ENCODE data around the gene TUBB4A. TPM values are rescaled to one million over a fixed set of nuclear protein-coding genes. Genes with fewer than 3 reads are reported as not detected.
A peak's percentile ranks its signal among the peaks of the same experiment; 100 is the strongest.
"Not testable (repeated sequence)": the region's sequence is repeated elsewhere in the genome, so short reads cannot be mapped to it uniquely, and the experiment has no call there.

TUBB4A gene
- total and polyA plus RNA-seq, 10 of the 15 experiments (the other 5 are each of a cell fraction or from before 2014, with no cell fraction given): 0.29 to 22.4 (median 3.8) TPM

- 75% methylated on average over 3 of the region's 3 CpGs for WGBS (ENCODE audit: insufficient coverage, insufficient replicate concordance, low lambda C conversion rate, missing lambda C conversion rate)
- intact Hi-C loops (cut with micrococcal nuclease; ENCODE audit: unreplicated experiment) (loop anchor here (5.0 kb wide), 1 partner anchor 41 kb away; the partner anchor contains the start of gene CD70), in situ Hi-C loops (cut with MboI) (no loop called here)
- SMC1A ChIA-PET (ENCODE audit: uncharacterized antibody, unreplicated experiment): interaction anchor here (0.9 to 1.9 kb wide), 3 partner anchors 11 to 83 kb away, joined by 3 to 5 read pairs (median 4); no protein-coding TSS in a partner anchor
- Histone ChIP-seq H3K27ac (ENCODE audit: control insufficient read depth, insufficient read depth) (no peak overlapping the region), H3K9ac (ENCODE audit: control insufficient read depth, insufficient read depth, low read length) (no peak overlapping the region), H3K27me3 (replicated peaks in 1 of 2; ENCODE audit: control insufficient read depth in 2 of 2, insufficient read depth in 2 of 2, low read length in 1 of 2) (no peaks in the 10 kb centered on the region), H3K36me3 (ENCODE audit: control insufficient read depth in 2 of 2, insufficient read depth in 2 of 2, low read length in 1 of 2) (no peaks in the 10 kb centered on the region), H4K20me1 (ENCODE audit: control insufficient read depth, insufficient read depth) (no peaks in the 10 kb centered on the region), H3K4me2 (ENCODE audit: control insufficient read depth, insufficient read depth) (no peak overlapping the region), H3K4me3 (no peak overlapping the region), H3K4me1 (ENCODE audit: control insufficient read depth, insufficient read depth, low read length) (peaks cover 28% of the 10 kb centered on the region), H3K9me3 (replicated peaks; ENCODE audit: control insufficient read depth, insufficient read depth, low read length) (peaks cover 14% of the 10 kb centered on the region; the same call in 2 of the 3 replicates), H2AFZ (ENCODE audit: control insufficient read depth, low read depth, low read length) (no peak overlapping the region), H3K79me2 (ENCODE audit: control insufficient read depth, insufficient read depth, low read length) (no peaks in the 10 kb centered on the region)
- POLR2A ChIA-PET: interaction anchor here (0.6 to 2.5 kb wide), 5 partner anchors 9 to 79 kb away, joined by 3 to 15 read pairs (median 6); no protein-coding TSS in a partner anchor
- RAD21 ChIA-PET (ENCODE audit: unreplicated experiment): interaction anchor here (0.7 to 1.4 kb wide), 6 partner anchors 15 to 91 kb away, joined by 3 to 4 read pairs (median 4); no protein-coding TSS in a partner anchor
- BruUV-seq (replicated peaks): no TSS peak
- TF ChIP-seq MXI1 (IDR thresholded peaks at IDR 0.05; ENCODE audit: low read depth, low read length) (no peak), NFYA (IDR thresholded peaks at IDR 0.05; ENCODE audit: borderline replicate concordance, low read depth, low read length) (no peak), CBX5 (IDR thresholded peaks at IDR 0.05; ENCODE audit: low read depth) (0 out of 2 replicates have a peak, but pooled peaks have one; percentile 2)
- DNase-seq (ENCODE audit: low read depth, low spot score) (no peak), FAIRE-seq (no peak), ATAC-seq (no peak)
- CTCF ChIA-PET: interaction anchor here (0.7 to 2.8 kb wide), 5 partner anchors 13 to 218 kb away, joined by 3 to 8 read pairs (median 4); no protein-coding TSS in a partner anchor
Observed at GRCh38 chr19:6551091-6551490, 49.0 kb upstream of the TUBB4A start.

GRCh38 chr19:6550679-6551078, 48.6 kb upstream of the TUBB4A start:
- H3K27ac ChIP-seq (ENCODE audit: control insufficient read depth, insufficient read depth); H2AFZ ChIP-seq (ENCODE audit: control insufficient read depth, low read depth, low read length); H3K79me2 ChIP-seq (ENCODE audit: control insufficient read depth, insufficient read depth, low read length); H3K4me3 ChIP-seq; DNase-seq (ENCODE audit: low read depth, low spot score); H3K36me3 ChIP-seq (ENCODE audit: control insufficient read depth in 2 of 2, insufficient read depth in 2 of 2, low read length in 1 of 2); H3K4me2 ChIP-seq (ENCODE audit: control insufficient read depth, insufficient read depth); H3K9ac ChIP-seq (ENCODE audit: control insufficient read depth, insufficient read depth, low read length); H3K27me3 ChIP-seq (replicated peaks in 1 of 2; ENCODE audit: control insufficient read depth in 2 of 2, insufficient read depth in 2 of 2, low read length in 1 of 2); FAIRE-seq; ATAC-seq; BruUV-seq (replicated peaks); H4K20me1 ChIP-seq (ENCODE audit: control insufficient read depth, insufficient read depth); in situ Hi-C loops (cut with MboI): not testable (repeated sequence)
- Histone ChIP-seq H3K9me3 (replicated peaks; ENCODE audit: control insufficient read depth, insufficient read depth, low read length) (peaks cover 14% of the 10 kb centered on the region; the same call in 2 of the 3 replicates), H3K4me1 (ENCODE audit: control insufficient read depth, insufficient read depth, low read length) (peaks cover 24% of the 10 kb centered on the region)
- RAD21 ChIA-PET (ENCODE audit: unreplicated experiment): interaction anchor here (0.7 to 1.5 kb wide), 5 partner anchors 11 to 91 kb away, joined by 3 to 4 read pairs (median 4); no protein-coding TSS in a partner anchor
- CTCF ChIA-PET: interaction anchor here (0.7 to 2.8 kb wide), 6 partner anchors 13 to 80 kb away, joined by 3 to 8 read pairs (median 4); no protein-coding TSS in a partner anchor
- intact Hi-C loops (cut with micrococcal nuclease; ENCODE audit: unreplicated experiment): loop anchor here (5.0 kb wide), 1 partner anchor 42 kb away; the partner anchor contains the start of gene CD70
- SMC1A ChIA-PET (ENCODE audit: uncharacterized antibody, unreplicated experiment): interaction anchor here (0.9 to 1.9 kb wide), 3 partner anchors 11 to 83 kb away, joined by 3 to 5 read pairs (median 4); no protein-coding TSS in a partner anchor
- POLR2A ChIA-PET: interaction anchor here (0.5 to 2.3 kb wide), 7 partner anchors 9 to 846 kb away, joined by 3 to 15 read pairs (median 5); partner anchors contain the start of gene SH2D3A
- 89% methylated on average over 5 of the region's 6 CpGs for WGBS (ENCODE audit: insufficient coverage, insufficient replicate concordance, low lambda C conversion rate, missing lambda C conversion rate)

Data from GM12878 (cell line).